Measurements from ENCODE around the gene PRRC1.

Gene PRRC1

DNA sequence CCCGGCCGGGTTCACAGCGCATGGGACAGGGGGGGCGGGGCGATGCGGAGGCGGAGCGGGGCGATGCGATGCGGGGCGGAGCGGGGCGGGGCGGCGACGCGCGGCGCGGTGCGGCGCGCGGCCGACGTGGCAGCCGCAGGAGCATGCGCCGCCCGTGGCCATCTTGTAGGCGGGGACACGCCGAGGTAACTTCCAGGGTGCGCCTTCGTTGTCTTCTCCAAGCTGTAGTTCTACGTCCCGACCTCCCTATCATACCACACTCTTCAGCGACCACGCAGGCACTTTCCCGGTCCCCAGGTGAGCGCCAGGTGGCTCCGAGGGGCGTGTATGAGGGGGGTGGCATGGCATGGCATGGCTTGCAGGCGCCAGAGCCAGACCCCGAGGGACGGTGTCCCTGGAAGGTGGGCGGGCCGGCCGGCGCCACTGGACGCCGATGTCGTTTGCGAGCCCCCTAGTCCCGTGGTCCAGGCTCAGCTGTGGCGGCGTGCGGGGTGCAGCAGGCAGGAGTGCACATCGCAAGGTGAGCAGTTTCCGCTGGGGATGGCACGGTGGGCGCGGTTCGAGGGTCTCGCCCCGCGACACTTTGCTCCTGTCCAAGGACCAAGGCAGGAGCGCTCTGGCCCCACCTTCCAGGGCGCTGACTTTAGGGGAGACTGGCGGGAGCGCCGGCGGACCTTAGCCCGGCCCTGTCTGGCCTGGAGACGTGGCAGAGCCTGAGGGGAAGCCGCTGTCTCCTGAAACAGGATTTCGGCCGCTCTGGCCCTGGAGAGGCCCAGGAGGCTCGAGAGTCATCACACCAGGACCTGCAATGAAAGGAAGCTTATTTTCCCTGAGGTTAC lies at the start of gene PRRC1:
PRRC1 (plus strand) TSS at position 161 of the 839 bp plus-strand sequence. CDS start 5,840 bp downstream, outside the sequence.
- DNase-seq = peak; percentile 80
- in situ Hi-C loops (cut with HindIII; ENCODE audit: low pct_ligation_motif_present, low pct_unique_long_range_greater_than_20kb, low sequenced_read_pairs) = no loop called here

DNA sequence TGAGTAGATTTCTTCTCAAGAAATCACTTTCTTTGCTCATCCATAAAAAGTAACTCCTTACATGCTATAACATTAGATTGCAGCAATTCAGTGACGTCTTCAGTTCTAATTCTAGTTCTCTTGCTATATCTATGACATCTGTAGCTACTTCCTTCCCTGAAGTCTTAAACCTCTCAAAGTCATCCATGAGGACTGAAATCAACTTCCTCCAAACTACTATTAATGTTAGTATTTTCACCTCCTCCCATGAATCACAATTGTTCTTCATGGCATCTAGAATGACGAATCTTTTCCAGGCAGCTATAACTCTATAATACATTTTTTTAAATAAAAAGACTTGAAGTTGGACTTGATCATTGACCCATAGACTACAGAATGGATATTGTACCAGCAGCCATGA lies 46.2 kb upstream of the PRRC1 start:
- in situ Hi-C loops (cut with HindIII; ENCODE audit: low pct_ligation_motif_present, low pct_unique_long_range_greater_than_20kb, low sequenced_read_pairs) = no loop called here
- DNase-seq = no peak

DNA sequence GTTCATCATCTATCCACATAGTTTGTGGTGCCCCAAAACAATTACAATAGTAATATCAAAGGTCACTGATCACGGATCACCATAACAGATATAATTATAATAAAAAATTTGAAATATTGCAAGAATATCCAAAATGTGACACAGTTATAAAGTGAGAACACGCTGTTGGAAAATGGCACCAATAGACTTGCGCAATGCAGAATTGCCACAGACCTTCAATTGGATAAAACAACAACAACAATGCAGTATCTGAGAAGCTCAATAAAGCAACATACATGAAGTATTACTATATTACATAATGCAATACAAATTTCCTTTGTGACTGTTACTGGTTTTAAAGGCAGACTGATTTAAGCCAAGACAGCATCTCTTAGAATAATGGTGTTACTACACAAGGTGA lies 44.7 kb upstream of the PRRC1 start:
- DNase-seq = no peak
- in situ Hi-C loops (cut with HindIII; ENCODE audit: low pct_ligation_motif_present, low pct_unique_long_range_greater_than_20kb, low sequenced_read_pairs) = no loop called here

DNA sequence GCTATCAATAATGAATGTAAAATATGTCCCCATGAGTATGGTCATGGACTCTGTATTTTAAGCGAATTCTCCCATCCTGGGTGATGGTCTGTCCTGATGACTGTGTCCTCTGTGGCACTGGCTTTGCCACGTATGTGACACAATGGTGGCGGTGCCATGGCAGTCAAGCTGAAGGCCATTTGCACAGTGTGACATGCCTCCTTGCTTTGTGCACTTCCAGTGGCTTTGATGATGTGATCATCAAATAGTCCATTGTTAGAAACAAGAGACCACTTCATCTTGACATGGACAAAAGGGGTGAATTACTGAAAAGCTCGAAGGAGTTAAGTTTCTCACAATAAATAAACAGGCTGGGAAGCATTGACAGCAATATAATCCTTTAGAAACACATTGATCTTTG lies 31.0 kb upstream of the PRRC1 start:
- no peak for DNase-seq
- in situ Hi-C loops (cut with HindIII; ENCODE audit: low pct_ligation_motif_present, low pct_unique_long_range_greater_than_20kb, low sequenced_read_pairs) = no loop called here

DNA sequence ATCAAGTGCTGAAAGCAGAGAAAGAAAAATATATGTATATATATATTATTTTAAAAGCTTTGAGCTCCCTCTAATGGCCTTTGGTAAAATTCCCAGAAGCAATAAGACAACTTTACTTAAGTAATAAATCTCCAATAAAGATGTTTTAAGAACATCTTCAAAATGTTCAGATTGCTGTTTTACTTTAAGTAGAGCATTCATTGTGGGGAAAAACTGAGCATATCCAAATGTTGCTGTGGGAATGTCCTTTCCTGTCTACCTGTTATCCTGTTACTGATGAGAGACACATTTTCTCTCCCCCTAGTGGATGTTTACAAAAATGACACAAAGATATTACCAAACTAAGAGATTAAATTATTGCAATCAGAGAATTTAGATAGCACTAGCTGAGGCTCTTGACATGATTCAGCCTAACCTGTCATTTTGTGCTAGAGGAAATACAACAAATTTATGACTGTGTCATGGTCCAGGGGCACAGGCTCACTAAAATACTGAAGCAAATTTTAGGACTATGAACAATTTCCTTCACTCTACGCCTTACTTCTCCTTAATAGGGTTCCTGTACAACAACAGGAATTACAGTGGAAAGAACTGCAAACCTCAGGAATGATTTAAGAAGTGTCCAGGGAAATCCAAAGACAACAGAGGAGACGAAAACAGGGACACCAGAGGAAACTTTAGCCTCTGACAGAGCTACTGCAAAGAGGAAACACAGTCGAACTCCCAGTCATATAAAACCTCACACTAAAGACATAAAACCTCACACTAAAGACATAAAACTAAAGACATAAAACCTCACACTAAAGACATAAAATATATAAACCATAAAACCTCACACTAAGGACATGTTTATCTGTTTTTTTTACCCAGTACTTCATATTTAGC lies 24.3 kb upstream of the PRRC1 start:
- in situ Hi-C loops (cut with HindIII; ENCODE audit: low pct_ligation_motif_present, low pct_unique_long_range_greater_than_20kb, low sequenced_read_pairs) = no loop called here

DNA sequence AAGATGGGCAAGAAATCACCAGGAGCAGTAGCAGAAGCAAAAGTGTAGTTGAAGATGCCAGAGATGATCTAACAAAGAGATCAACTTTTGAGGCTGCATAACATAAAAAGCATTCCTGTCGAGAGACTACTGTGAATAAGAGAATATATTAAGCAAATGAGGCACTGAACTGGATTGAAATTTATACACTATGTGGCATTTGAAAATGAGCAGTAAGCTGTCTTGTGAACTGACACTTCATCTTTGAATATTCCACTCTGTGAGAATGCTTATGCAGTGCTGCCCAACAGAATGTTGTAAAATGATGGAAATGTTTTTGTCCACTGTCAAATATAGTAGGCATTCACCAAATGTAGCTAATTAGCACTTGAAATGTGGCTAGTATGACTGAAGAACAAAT lies 18.9 kb upstream of the PRRC1 start:
- in situ Hi-C loops (cut with HindIII; ENCODE audit: low pct_ligation_motif_present, low pct_unique_long_range_greater_than_20kb, low sequenced_read_pairs) = no loop called here
- DNase-seq = no peak

More for the DNA sequence above, 24.3 kb upstream of the PRRC1 start:
- DNase-seq = peak; percentile 36

DNA sequence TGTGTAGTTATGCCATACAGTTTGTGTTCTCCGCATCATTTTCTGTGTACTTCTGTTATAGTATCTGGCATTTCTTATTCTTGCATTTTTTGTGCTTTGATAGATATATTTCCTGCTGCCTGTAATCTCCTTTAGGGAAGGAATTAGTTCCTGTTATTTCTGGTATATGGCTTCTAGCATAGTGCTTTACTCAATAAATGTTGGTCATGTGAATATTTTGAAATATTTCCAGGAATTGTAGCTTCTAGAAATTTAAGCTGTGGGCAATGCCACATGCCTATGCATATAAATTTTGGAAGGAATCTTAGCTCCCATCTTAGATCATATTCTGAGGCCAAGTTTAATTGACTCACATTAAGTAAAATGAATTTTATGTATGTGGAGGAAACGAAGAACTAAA lies 11.5 kb upstream of the PRRC1 start:
- DNase-seq = no peak
- in situ Hi-C loops (cut with HindIII; ENCODE audit: low pct_ligation_motif_present, low pct_unique_long_range_greater_than_20kb, low sequenced_read_pairs) = no loop called here

DNA sequence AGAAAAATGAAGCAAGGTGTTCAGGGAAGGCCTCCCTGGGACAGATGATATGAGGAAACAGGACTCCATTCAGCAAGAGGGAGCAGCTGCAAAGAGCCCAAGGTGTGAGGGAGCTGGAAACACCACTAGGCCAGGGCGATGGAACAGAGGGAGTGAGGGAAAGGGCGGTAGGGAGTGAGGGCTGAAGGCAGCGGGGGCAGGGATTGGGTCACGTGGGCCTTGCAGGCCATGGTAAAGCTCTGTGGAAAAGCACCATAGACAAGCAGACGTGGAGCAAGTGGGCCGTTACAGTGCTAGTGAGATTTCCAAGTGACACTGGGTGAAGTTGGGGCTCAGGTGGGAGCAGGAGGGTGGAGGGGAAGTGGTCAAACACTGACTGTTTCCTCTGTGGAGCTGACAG lies 10.8 kb upstream of the PRRC1 start:
- in situ Hi-C loops (cut with HindIII; ENCODE audit: low pct_ligation_motif_present, low pct_unique_long_range_greater_than_20kb, low sequenced_read_pairs) = no loop called here

DNA sequence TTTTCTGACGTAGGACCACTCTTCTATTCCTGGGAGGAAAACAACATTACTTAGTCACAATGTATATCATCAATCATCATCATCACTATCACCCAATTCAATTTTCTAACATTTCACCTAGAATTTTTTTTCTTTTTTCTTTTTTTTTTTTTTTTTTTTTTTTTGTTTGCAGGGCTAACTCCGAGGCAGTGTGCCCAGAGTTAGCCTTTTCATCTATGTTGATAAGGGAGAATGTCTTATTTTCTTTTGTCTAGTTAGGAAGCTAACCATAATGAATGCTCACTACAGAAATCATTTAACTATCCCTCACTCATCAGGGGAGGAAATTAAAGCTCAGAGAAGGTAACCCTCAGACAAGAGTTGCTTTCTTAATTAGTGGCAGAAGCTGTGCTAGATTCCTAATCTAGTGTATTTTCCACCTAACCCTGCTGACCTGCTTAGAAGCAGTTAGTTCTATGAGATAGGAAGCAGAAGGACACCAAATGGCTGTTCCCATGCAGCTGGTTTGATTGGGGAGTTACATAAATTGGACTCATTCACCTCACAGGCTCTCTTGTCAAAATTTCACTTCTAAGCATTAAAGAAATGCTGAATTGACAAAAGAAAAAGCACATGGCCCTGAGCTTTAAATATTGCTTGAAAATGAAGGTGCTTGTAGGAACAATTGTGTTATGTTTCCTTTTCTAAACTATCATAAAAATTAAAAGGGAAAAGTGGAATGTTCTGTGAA lies 8.6 kb upstream of the PRRC1 start:
- in situ Hi-C loops (cut with HindIII; ENCODE audit: low pct_ligation_motif_present, low pct_unique_long_range_greater_than_20kb, low sequenced_read_pairs) = no loop called here
- no peak for DNase-seq

More for the DNA sequence above, 10.8 kb upstream of the PRRC1 start:
- no peak for DNase-seq

DNA sequence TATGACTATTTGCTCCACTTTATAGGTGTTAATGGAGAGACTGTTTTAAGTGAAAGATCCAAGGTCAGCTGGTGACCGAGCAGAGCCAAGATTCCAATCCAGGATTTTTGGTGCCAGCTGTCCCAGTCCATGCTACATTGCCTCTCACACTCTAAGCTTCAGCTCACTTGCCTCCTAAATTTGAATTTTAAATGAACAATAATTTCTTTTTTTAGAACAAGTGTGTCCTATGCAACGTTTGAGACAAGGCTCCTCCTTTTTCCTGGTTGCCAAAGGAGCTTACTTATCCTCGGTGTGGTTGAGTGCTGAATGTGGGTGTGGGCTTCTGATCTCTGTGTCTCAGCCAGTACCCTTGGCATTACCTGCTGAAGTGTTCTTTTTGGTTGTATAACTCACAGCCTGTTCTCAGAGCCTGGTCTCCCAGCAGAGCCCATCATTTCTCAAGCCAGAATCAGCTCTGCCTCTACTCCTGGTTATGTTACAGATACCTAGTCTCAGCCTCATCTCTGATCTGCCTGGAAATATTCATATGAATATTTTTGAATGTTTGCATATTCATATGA lies 4.0 kb upstream of the PRRC1 start:
- in situ Hi-C loops (cut with HindIII; ENCODE audit: low pct_ligation_motif_present, low pct_unique_long_range_greater_than_20kb, low sequenced_read_pairs) = no loop called here
- no peak for DNase-seq

DNA sequence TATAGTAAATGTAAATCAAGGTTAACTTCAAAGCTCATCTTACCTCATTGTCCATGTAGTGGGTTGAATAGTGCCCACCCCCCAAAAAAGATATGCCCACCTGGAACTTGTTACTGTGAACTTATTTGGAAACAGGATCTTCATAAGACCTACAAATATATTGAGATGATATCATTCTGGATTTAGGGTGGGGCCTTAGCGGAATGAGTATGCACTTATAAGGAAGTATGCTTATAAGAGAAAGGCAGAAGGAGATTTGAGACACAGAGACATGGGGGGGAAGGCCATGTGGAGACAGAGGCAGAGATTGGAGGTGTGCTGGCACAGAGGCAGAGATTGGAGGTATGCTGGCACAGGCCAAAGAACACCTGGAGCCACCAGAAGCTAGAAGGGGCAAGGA lies 2.6 kb upstream of the PRRC1 start:
- in situ Hi-C loops (cut with HindIII; ENCODE audit: low pct_ligation_motif_present, low pct_unique_long_range_greater_than_20kb, low sequenced_read_pairs) = no loop called here
- DNase-seq = no peak

DNA sequence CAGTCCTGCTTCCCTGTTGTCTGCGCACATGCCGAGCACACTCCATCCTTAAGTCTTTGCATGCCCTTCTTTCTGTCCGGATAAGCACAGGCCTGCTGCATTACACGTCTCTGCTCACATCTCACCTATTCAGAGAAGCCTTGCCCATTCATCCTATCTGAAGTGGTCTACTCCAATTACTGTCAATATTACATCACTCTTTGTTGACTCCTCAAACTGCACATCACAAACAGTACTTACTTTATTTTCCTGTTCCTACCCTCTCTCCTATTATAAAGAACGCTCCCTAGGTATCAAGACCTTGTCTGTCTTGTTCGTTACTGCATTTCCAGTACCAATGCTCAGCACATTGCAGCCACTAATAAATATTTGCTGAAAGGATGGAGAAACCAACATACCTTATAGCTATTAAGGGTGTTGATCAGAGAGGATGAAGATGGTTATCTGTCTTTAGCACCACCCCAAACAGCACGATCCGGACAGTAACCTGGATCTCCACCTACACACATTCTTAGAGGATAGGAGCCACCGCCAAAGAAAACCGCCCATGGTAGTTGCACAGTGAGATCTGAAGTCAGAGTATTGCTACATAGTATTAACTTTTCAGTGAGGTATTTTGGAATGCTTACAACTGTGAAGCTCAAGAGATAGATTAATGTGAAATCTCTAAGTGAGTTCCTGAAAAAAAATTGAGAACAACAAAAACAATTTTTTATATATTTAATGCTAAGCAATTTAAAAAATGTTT lies 1.6 kb upstream of the PRRC1 start:
- in situ Hi-C loops (cut with HindIII; ENCODE audit: low pct_ligation_motif_present, low pct_unique_long_range_greater_than_20kb, low sequenced_read_pairs) = no loop called here
- DNase-seq = no peak

DNA sequence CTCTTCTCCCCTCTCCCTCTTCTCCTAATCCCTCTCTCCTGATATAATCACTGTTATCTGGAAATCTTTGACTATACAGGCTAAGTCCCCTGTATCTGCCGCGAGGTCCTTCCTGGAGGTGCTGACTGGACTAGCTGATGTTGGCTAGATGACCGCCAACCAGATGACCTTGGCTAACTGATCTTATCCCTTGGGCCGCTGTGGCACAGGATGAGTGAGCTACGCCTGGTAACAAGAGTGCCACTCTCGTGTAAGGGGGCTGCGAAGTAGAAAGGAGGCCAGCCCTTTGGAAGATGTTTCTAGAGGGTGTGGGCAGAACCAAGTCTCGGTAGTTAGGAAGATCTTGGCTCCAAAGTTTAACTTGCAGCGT lies 345 bp upstream of the PRRC1 start:
- in situ Hi-C loops (cut with HindIII; ENCODE audit: low pct_ligation_motif_present, low pct_unique_long_range_greater_than_20kb, low sequenced_read_pairs) = no loop called here
- no peak for DNase-seq

DNA sequence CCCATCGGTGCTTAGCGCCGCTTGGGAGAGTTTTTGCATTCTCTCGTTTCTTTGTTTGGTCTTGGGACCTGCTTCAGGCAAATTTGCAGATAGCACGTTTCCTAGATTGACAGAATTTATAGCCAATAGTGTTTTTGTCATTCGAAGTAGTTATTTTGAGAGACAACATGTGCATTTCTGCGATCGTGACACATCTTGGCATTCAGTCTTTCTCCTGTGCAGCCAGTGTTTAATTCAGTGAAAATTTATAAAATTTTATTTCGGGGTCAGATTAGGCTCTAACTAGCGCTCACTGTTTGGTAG lies 830 bp downstream of the PRRC1 start:
- in situ Hi-C loops (cut with HindIII; ENCODE audit: low pct_ligation_motif_present, low pct_unique_long_range_greater_than_20kb, low sequenced_read_pairs) = no loop called here
- DNase-seq = no peak

DNA sequence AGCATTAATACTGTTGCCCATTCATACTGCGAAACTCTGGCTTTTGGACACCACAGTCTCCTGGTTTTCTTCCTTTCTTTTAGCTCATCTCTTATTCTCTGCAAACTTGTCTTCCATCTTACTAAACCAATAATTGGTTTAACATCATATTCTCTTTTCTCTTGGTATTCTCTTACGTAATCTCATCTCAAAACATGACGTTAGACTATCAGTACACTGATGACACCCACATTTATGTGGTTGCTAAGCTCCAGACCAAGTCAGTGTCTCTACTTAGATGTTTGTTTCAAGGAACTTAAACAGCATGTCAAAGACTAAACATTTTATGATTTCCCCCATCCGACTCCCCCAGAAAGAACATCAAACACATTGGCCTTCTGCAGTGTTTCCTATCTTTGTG lies 2.1 kb downstream of the PRRC1 start:
- in situ Hi-C loops (cut with HindIII; ENCODE audit: low pct_ligation_motif_present, low pct_unique_long_range_greater_than_20kb, low sequenced_read_pairs) = no loop called here
- DNase-seq = no peak

DNA sequence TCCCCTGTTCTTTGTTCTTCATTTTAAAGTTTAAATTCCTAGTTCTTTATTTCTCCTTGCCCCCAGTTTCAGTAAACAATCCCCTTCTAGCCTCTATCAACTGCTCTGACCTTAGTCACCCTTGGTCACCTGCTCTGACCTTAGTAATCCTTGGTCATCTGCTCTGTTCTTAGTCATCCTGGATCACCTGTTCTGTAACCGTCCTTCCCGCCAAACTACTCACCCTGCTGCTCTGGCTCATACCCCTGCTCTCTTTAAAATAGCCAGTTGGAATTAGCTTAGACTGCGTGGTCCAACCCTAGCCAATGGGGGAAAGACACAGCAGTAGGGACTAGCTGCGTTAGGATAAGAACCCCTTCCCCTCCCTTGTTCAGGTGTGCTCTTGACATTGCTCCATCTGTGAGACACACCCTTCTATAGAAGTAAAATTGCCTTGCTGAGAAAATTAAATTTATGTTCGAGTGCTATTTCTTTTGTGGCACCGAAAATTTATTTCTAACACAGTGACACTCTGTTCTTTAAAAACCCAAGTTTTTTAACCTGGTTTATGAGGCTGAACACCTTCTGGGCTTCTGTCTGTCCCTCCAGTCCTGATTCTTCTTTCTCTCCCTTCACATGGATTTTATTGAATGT lies 3.8 kb downstream of the PRRC1 start:
- DNase-seq = no peak
- in situ Hi-C loops (cut with HindIII; ENCODE audit: low pct_ligation_motif_present, low pct_unique_long_range_greater_than_20kb, low sequenced_read_pairs) = no loop called here

DNA sequence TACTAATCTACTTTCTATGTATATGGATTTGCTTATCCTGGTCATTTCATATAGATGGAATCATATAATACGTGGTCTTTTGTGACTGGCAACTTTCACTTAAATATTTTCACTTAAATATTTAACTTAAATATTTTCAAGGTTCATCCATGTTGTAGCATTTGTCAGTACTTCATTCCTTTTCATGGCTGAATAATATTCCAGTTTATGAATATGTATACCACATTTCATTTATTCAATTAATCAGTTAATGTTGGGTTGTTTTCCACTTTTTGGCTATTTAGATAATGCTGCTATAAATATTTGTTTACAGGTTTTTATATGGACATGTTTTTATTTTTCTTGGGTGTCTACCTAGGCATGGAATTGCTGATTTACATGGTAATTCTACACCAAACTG lies 7.7 kb downstream of the PRRC1 start:
- no peak for DNase-seq
- in situ Hi-C loops (cut with HindIII; ENCODE audit: low pct_ligation_motif_present, low pct_unique_long_range_greater_than_20kb, low sequenced_read_pairs) = no loop called here
